Measurements from ENCODE around the gene SPRY4.
"Not testable (repeated sequence)": the region's sequence is repeated elsewhere in the genome, so short reads cannot be mapped to it uniquely, and the experiment has no call there.

Gene SPRY4

DNA sequence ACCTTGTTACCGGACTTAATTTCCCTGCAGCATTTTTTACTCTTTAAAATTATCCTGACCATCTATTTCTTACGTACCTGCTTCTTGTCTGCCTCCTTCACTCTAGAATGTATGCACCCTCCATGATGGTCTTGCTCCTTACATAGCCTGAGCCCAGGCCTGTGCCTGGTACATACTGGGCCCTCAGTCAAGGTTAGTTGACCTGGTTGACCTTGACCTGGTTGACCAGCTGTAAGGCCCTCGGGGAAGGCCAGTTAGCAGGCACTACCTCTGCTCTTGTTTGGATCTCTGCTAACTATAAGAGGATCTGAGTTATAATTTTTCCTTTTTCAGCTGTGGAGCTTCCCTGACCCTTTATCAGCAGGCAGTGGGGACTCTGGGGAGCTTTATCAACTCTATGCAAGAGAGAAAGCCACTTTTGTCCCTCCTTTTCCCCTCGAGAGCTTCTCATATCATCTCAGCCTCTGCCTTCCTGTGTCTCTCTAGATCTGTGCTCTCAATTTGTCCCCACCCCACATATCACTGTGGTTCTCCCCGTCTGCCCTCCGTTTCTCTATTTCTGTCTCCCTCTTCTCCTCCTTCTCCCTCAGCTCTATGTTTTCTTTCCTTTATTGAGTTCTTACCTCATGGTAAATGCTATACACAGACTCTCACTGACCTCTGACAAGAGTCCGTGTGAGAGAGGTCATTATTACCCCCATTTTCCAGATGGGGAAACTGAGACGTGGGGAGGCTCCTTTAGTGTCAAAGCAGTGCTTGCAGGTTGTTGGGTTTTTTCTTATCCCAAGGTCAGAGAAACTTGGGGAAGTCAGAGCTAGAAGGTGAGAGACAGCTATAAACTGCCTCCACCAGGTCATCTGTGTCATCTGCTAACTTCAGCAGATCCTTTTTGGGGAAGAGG is 28.6 kb downstream of the SPRY4 start:
- DNase-seq (ENCODE audit: low read depth in 1 of 2, low spot score in 1 of 2) = no peak

DNA sequence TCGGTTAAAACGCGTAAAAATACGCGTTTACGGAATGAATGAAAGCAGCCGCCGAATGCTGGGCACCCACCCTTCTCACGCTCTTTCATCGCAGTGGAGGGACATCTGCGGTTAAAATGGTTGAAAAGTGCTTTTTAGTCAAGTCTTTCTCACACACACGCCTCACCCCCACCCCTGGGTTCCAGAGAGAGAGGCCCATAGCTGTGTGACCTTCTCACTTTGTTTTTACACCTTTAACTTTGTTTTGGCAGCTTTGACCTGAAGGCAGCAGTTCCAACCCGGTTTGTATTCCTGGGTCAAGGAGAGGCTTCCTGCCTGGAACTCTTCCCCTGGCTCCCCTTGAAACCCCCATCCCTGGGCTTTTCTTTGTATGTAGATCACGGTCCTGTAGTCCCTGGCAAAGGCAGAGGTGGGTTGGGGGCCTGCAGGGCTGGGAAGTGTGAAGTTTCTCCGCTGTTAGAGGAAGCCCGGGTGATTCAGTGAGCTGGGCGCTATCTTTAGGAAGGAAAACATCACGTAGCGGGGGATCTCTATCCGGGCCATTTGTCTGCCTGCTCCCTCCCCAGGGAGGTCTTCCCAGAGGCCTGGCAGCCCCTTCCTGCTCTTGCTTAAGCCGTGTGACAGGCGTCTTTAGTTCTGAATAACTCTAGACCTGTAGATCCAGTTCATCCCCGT is 29.6 kb downstream of the SPRY4 start:
- DNase-seq (ENCODE audit: low read depth in 1 of 2, low spot score in 1 of 2) = no peak

DNA sequence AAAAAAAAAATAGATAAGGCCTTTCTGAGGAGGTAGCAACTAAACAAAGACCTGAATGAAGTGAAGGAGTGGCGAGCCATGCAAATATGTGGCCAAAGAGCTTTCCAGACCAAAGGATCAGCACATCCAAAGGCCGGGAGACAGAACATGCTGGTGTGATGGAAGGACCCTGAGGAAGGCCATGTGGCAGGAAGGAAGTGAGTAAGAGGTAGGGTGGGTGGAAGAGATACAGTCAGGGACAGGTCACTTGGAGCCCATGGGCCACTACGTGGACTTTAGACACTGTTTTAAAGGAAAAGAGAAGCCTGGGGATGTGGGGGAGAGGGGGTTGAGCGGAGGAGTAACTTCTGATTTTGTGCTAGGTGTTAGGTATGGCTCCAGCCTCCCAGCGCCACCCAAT is 31.3 kb downstream of the SPRY4 start:
- no peak for DNase-seq (ENCODE audit: low read depth in 1 of 2, low spot score in 1 of 2)

DNA sequence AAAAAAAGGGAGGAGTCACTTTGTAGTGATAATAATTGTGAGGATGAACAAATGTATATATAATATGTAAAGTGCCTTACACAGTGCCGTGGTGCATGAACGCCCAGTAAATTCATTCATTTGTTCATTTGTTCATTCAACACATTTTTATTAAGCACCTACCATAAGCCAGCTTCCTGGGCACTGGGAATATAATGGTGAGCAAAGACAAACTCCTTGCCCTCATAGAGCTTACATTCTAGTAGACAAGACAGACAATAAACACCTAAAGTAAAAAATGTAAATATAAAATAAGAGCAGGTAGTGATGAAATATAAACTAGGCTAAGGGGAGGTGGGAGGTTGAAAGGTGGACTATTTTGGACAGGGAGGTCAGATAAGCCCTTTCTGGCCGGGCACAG is 32.0 kb downstream of the SPRY4 start:
- no peak for DNase-seq (ENCODE audit: low read depth in 1 of 2, low spot score in 1 of 2)

DNA sequence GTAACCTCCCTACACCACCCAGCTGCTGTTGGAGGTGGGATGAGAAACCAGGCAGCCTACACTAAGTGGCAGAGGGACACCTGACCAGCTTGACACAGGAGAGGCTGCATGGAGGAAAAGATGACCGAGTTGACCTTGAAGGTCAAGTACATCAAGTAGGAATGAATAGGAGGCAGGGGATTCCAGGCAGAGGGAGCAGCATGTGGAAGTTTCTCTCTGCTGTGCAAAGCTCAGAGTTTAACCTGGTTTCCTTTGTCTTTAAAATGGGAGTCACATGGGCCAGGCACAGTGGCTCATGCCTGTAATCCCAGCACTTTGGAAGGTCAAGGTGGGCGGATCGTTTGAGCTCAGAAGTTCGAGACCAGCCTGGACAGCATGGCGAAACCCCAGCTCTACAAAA is 32.6 kb downstream of the SPRY4 start:
- DNase-seq (ENCODE audit: low read depth in 1 of 2, low spot score in 1 of 2) = no peak

DNA sequence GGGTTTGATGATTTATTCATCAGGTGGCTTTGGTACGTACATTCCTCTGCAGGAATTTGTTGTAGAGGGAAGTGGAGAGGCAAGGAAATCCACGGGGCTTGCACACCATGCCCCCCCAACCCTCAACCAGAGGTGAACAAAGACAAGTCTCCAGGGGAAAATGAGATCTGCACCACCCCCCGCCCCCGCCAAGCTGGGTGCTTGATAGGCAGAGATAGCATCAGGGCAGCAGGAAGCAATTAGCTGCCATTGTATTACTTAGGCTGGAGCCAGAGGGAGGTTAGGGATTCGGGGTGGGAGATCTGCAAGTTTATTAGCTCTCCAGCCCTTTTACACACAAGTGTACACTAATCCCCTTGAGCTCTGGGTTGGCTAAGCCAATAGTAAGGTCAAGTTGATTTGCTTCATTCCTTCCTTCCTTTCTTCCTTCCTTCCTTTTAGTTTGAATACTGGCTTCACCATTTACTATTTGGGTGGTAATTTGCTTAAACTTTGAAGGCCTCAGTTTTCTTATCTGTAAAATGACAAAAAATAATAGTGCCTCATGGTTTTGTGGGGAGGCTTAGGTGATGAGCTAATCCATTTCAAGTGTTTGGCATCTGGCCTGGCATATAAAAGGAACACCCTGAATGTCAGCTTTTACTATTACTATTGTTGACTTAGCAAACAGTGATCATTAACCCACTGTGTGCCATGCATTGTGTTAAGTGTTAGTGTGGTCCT is 34.1 kb downstream of the SPRY4 start:
- DNase-seq (ENCODE audit: low read depth in 1 of 2, low spot score in 1 of 2) = no peak

DNA sequence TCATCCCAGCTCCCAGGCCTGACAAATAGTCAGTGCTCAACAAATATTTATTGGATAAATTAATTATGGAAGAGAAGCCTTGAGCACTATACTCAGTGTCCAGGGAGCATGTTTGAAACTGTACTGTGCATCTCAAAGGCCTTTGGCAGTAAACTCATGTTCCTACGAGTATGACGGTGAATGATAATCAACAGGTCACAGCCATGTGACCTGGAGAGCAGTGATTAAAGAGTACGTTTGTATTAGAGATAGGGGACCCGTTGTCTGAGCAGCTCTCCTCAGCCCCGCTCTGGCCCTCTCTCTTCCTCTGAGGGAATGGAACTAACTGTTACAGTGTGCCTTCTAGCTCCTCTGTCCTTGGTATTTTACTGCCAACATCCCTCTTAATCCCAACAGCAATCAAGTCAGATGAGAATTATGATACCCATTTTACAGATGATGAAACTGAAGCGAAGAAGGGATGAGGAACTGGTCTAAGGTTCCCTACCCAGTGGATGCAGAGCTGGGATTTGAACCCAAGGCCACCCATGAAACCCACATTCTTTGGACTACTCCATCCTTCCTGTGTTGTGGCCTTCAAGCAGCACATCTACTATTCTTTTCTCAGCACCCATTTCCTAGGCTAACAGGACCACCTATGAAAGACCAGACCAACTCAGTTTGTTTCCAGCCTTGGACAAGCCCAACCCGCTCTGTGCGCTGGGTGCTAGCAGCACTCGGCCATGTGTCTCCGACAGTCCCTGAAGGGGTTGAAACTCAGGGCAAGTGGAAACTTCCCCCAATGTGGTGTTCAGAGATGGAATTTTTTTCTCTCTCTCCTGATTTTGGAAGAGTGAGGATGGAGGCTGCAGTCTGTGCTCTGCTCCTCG is 34.9 kb downstream of the SPRY4 start:
- no peak for DNase-seq (ENCODE audit: low read depth in 1 of 2, low spot score in 1 of 2)

DNA sequence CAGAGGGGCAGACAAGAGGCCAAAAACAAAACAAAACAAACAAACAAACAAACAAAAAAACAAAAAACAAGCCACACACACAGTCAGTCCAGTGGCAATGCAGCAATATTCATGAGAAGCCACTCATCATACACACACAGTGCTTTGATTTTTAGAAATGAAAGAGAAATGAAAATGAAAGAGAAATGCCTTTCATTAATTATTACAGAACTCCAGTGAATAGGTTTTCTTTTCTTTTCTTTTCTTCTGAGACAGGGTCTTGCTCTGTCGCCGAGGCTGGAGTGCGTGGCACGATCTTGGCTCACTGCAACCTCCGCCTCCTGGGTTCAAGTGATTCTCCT is 36.9 kb downstream of the SPRY4 start:
- no peak for DNase-seq (ENCODE audit: low read depth in 1 of 2, low spot score in 1 of 2)

DNA sequence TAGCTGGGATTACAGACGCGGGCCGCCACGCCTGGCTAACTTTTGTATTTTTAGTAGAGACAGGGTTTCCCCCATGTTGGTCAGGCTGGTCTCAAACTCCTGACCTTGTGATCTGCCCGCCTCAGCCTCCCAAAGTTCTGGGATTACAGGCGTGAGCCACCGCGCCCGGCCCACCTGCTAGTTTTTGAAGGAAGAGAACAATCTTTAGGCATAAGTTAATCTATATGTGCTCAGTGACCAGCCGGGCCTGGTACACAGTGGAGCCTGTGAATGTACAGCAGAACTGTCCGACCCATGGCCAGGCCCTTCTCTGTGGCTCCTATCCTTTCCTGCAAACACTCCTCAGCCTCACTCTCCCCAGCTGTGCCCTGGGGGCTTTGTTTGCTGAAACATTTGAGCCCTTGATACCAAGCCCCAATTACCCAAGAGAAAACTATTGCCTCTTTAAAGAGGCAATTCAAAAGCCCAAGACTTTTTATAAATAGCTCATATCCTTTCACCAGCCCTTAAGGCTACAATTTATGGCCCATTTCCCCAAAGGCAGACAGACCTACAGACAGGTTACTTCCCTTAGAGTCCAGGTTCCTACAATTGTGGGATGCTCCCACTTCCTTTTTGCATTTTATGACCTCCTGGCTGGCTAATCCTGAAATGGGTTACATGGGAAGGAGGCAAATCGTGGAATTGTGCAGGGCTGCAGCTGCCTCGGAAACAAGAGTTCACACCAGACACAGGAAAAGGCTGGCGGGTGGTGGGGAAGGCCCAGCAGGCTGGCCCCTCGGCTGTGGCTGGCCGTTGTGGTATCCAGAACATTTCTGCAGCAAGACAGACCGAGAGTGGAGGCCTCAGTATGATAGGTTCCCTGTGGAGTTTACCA is 37.5 kb downstream of the SPRY4 start:
- no peak for DNase-seq (ENCODE audit: low read depth in 1 of 2, low spot score in 1 of 2)

DNA sequence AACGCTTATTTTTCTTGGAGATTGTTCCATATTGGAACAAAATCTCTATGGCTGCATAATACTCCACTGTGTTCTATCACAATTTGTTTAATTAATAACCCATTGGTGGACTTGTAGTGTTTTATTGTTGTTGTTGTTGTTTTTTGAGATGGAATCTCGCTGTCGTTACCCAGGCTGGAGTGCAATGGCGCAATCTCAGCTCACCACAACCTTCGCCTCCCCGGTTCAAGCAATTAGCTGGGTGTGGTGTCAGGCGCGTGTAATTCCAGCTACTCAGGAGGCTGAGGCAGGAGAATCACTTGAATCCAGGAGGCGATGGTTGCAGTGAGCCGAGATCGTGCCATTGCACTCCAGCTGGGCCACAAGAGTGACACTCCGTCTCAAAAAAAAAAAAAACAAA is 38.7 kb downstream of the SPRY4 start:
- no peak for DNase-seq (ENCODE audit: low read depth in 1 of 2, low spot score in 1 of 2)

DNA sequence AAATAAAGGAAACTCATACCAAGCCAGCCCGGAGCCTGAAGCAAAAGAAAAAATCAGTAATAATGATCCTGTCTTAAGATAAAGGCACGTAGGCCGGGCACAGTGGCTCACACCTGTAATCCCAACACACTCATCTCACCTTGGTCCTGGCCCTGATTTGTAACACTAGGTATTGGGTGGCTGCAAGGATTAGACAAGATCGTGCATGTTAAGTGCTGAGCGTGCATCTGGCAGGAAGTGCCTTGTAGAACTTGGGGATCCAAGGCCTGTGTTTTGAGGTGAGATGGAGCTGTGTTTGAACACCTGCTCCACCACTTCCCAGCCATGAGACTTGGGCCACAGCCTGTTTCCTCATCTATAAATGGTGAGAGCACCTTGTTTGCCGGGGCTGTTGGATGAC is 41.5 kb downstream of the SPRY4 start:
- DNase-seq (ENCODE audit: low read depth in 1 of 2, low spot score in 1 of 2) = no peak

DNA sequence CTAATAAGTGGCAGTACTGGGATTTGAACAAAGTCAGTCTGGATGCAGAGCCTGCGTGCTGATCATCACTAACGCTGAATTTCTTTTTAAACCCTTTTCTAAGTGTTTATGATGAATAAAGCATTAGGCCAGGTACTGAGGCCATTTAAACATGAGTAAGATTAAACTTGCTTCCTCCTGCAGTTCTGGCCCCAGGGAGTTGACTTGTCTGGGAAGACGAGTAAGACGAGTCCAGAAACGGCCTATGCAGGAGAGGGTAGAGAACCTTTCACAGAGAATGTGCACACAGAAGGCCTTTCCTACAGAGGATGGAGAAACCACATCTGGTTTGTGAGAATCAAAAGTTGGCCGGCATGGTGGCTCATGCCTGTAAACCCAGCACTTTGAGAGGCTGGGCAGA is 42.9 kb downstream of the SPRY4 start:
- DNase-seq (ENCODE audit: low read depth in 1 of 2, low spot score in 1 of 2) = no peak

DNA sequence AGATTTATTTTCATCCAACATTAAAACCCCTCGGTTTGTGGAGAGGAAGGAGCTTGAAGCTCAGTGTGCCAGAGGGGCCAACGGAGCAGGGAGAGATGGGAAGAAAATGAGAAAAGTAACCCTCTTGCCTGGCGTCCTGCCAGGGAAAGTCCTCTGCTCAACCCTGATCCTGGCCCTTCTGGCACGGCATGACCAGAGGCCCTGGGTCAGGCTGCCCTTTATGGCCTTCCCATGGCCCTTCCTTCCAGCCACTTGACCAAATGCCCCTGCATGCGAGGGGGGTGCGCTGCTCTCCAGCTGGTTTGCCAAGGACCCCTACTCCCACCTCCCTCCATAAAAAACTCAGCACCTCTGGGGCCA is 43.8 kb downstream of the SPRY4 start:
- DNase-seq (ENCODE audit: low read depth in 1 of 2, low spot score in 1 of 2) = no peak

DNA sequence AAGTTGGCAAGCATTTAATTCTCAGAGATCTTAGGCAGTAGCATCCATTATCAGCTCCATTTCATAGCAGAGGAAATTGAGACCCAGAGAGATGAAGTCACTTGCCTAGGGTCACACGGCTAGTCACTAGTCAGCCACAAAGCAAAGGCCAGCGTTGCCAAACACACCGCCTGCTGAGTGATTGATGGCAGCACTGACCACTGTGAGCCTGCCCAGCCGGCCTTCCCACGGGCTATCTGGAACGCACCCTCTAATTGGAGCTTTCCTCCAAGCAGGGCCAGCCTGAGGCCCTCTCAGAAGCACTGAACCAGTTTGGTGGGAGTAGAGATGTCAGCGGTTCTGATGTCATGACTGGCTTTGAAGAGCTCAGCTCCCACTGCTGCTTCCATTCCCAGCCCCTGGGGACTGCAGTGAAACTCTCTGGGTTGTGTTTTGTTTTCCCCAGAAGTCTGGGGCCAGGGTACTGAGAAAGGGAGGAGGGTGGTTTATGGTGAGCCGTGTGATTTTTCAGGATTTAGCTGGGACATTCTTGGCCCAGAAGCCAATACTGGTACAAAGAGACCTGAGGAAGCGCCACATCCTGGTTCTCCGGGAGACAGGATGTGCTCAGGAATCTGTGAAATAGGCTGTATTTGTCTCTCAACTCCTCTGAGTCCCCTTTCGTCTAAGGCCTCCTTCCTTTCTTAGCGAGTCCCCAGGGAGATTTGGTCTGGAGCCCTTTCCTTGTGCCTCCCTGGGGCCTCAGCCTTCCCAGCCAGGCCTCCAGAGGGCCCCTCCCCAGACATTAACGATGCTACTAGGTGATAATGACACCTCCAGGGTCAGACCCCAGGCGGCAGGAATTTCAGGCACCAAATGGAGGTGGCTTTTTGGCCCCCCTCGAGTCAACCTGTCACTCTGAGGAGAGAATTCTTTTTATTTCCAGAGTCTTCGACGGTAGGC is 44.5 kb downstream of the SPRY4 start:
- DNase-seq (ENCODE audit: low read depth in 1 of 2, low spot score in 1 of 2) = no peak

DNA sequence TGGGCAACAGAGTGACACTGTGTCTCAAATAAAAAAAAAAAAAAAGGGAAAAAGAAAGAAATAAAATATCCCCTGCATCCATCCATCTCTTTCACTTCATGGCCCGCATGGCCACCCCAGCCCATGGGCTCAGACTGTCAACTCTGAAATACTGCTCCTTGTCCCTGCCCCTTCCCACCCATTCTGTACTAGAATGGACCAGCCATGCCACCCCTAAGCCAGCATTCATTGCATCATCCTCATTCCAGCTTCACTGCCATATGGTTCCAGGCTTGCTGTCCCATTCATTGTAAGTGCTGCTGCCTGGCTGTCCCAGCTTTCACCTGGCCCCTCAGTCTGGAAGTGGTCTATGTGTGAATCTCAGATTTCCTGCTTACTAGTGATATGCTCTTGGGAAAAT is 46.2 kb downstream of the SPRY4 start:
- no peak for DNase-seq (ENCODE audit: low read depth in 1 of 2, low spot score in 1 of 2)

DNA sequence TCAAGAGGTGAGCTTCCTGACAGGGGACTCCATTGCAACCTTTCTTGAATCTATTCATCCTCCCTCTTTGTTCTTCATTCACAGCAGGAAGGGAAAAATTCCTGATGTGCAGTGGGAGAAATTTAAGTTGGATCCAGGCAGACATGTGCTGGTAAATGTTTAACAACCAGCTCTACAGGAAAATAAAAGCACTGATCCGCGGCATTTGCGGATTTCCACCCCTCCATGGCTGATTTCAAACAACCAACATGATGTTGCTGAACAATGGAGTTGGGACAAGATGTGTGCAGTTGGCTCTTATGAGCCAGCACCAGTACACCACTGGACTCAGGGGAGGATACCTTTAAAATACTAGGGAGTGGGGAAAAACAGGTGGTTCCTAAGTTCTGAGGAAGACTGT is 47.0 kb downstream of the SPRY4 start:
- no peak for DNase-seq (ENCODE audit: low read depth in 1 of 2, low spot score in 1 of 2)

DNA sequence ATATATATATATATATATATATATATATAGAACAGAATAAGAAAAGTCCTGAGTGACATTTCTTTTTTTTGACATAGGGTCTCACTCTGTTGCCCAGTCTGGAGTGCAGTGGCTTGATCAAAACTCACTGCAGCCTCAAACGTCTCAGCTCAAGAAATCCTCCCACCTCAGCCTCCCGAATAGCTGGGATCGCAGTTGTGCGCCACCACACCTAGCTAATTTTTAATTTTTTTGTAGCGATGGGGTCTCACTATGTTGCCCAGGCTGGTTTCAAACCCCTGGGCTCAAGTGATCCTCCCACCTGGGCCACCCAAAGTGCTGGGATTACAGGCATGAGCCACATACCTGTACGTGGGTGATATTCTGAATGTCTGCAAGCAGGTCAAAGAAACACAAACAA is 48.3 kb downstream of the SPRY4 start:
- DNase-seq (ENCODE audit: low read depth in 1 of 2, low spot score in 1 of 2) = no peak

DNA sequence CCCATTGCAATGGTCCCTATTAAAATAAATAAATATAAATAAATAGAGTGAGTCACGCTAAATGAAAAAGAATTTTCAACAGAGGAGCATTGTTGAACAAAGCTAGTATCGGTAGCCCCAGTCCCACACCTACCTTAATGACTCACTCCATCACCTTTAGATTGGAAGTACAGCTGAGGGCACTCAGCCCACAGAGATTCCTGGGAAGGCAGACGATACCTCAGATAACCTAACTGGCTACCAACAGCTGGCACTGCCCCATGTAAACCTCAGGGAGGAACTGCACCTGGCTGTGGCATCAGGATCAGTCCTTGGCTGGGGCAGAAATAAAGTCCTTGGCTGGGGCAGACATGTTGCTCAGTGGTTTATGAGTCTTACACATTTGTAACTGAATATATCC is 49.3 kb downstream of the SPRY4 start:
- no peak for DNase-seq (ENCODE audit: low read depth in 1 of 2, low spot score in 1 of 2)

DNA sequence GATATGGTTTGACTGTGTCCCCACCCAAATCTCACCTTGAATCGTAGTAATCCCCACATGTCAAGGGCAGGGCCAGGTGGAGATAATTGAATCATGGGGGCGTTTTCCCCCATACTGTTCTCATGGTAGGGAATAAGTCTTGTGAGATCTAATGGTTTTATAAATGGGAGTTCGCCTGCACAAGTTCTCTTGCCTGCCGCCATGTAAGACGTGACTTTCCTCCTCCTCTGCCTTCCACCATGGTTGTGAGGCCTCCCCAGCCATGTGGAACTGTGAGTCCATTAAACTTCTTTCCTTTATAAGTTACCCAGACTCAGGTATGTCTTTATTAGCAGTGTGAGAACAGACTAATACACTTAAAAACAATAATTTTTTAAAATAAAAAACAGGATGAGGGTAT is 52.2 kb downstream of the SPRY4 start:
- not testable (repeated sequence) for DNase-seq (ENCODE audit: low read depth in 1 of 2, low spot score in 1 of 2)
